Activated naive CD4-positive, alpha-beta T cell treated with anti-CD3 and anti-CD28 coated beads, Interleukin-2, amount 50 U/mL, for 16 hours (primary cell): ENCODE data around the gene ANKRD2.
"Not testable (repeated sequence)": the region's sequence is repeated elsewhere in the genome, so short reads cannot be mapped to it uniquely, and the experiment has no call there.

Experiments
- DNase-seq: peaks from one replicate; pipeline ENCODE4 v3.0.0-alpha.2; 2020

Gene ANKRD2

DNA sequence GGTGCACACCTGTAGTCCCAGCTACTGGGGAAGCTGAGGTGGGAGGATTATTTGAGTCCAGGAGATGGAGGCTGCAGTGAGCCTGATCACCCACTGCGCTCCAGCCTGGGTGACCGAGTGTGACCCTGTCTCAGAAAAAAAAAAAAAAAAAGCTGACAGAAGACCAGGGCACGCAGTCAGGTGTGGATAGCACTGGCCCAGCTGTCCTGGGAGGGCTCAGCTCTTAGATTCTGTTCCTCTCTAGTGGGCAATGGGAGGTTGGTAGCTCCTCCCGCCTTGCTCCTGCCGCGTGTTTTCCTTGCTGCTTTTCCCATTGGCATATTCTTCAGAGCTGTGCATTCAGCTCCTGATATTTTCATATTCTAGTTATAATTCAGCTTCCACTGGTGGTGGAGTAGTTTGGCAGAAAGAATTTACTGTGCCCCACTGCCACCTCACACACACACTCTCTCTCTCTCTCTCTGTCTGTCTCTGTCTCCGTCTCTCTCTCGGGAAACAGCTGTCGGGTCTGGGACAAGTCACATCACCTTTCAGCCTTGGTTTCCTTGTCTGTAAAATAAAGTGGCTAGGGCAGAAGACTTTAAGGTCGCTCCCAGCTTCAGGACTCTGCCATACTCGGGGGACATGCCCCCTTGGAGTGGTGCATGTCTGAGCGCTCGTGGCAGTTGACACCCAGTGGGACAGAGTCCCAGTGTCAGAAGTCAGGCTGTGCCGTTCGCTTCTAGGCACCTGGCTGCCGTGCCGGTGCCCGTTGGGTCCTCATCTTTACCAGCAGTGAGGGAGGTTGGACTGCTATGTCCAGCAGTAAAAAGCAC, 25.9 kb upstream of the ANKRD2 start:
- no peak for DNase-seq

DNA sequence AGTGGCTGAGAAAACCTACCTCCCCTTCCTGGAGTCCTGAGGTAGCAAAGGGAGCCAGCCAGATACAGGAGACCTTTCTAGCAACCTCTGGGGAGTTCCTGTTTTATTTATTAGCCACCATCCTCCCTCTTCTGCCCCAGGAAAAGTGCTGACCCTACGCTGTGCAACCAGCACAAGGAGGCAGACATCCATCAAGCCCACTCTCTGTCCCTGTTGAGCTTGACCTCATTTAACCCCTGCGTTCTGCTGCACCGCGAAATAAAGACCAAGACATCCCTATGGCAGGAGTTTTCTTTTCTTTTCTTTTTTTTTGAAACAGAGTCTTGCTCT, 25.3 kb upstream of the ANKRD2 start:
- no peak for DNase-seq

DNA sequence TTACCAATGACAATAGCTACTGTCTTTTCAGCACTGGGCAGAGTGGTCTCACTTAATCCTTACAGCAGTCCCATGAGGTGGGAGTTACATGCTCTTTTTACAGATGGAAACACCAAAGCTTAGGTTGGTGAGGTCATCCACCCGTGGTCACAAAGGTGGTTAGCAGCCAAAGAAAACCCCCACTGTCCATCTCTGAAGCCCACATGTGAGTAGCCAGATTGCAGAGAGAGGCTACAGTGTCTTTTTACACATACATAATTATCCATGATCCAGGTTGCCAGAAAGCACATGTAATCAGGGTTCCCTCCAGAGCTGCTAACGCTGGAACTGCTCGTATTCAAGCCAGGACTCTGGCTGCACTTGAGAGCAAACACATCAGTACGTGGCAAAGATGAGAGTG, 24.6 kb upstream of the ANKRD2 start:
- no peak for DNase-seq

DNA sequence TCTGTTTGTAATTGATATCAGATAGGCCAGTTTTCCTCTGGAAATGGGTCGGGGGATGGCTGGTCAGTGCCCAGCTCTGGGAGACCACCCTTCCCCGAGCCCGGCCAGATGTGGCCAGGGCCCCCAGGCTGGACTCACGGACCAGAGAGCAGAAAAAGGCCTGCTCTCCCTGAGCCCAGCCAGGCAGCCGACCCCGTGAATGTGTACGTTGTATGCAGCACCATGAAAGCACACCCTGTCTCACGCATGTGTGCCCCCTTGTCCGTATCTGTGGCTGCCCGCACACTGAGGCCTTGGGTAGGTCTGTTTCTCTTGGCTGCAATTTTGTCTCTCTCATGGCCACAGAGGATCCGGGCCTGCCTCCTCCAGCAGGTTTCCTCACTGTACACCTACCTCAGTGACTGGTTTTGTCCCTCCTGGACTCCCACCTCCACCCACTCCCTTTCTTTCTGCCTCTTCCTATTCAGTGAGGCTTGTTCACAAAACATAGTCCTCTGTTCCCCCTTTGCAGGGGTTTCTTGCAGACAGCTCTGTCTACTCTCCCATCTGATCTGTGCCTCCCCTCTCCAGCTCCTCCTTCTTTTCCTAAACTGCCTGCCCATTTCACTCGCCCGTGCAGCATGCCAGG, 23.6 kb upstream of the ANKRD2 start:
- no peak for DNase-seq

DNA sequence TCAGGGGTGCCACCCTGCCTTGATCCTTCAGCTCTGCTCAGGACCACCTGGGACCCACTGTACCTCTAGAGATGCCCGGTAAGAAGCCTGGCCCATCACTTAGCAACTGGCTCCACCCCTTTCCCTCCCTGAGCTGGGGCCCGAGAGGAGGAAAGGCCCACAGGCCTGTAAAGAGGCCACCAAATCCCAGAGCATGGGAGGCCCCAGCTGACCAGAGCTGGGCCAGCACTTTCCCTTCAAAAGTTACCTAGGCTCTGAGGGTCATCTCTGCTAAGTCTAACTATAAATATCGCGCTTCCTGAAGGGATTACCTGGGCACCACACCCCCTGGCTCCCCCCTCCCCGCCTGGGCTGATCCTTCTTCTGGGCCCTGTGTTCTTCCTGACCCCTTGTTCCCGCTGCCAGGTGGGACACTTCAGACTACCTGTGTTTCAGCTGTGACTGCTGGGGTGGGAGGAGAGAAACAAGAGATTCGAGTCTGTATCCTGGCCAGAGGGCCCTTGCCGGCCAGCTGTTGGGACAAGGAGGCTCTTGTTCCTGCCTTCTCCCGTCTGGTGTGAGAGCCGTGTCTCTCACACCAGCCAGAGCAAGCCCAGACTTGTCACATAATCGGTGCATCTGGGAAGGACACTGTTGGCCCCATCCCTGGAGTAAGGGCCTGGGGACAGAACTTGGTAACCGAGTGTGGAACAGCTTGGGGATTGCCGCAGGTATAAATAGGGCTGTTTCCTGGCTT, 22.8 kb upstream of the ANKRD2 start:
- DNase-seq: no peak

DNA sequence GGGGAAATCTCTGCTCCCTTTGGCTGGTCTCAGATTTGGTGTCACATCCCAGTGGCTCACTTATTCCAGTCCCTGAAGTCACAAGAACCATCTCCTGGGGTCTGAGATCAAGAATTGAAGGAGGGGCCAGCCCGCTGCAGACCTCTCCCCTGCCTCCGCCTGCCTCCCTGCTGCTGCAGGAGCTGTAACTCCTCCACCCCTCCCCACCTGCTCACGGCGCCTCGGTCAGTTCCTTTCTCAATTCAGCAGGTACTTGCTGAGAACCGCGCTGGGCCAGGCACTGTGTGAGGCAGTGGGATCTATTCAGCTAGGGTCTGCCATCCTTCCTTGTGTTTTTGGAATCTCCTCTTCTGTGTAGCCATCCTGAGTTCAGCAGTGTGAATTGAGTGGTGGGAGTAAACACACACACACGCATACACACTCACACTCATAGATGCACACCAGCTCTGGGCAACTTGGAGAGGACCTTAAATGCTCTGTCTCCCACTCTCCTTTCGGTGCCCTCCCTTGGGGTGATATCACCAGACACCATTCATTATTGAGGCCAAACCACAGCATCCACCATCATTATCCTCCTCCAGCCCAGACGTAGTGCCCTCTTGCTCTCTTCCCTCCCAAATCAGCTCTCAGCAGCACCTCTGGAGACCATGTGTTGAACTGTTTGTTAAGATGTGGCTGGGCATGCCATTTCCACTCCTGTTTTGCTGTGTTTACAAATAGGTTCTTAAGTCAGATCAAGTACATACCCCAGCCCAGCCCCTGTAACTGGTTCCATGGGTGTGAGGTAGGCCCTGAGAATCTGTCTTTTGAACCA, 22.0 kb upstream of the ANKRD2 start:
- no peak for DNase-seq

DNA sequence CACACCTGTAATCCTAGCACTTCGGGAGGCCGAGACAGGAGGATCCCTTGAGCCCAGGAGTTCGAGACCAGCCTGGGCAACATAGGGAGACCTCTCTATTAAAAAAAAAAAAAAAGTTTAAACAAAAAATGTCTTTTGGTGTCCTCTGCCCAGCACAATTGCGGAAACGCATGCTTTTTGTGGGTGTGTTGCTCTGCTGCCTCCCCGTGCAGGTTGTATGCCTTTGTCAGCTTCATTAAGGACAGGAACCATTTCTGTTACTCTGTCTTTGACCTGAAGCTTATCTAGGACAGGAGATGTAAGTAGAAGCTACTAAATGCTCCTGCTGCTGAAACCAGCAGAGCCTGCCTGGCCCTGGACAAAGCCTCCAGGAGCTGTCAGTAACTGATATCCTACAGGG, 21.3 kb upstream of the ANKRD2 start:
- no peak for DNase-seq

DNA sequence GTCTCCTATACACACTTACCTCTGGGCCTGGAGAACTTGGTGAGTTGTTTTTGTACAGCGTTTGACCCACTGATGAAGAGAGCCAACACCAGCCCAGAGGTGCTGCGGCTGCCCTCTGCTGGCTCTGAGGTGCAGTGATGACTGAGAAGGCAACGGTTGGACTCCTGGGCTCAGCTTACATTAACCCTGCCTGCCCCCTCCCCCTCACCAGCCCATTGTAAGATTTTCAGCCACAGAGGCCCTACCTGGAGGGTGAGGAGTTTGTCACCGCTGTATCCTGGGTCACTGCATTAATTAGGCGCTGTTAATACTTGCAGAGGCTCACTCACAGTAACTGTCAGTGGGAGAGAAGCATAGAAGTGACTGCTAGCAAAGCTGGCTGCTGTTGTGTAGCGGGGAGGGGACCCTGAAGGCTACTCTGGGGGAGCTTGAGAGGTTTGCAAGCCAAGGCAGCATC, 19.0 kb upstream of the ANKRD2 start:
- DNase-seq: peak; percentile 68

DNA sequence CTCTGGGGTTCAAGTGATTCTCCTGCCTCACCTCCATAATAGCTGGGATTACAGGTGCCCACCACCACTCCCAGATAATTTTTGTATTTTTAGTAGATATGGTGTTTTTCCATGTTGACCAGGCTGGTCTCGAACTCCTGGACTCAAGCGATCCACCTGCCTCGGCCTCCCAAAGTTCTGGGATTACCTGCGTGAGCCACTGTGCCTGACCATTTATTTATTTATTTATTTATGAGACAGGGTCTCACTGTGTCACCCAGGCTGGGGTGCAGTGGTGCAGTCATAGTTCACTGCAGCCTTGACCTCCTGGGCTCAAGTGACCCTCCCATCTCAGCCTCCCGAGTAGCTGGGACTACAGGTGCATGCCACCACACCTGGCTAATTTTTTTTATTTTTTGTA, 18.2 kb upstream of the ANKRD2 start:
- DNase-seq: not testable (repeated sequence)

DNA sequence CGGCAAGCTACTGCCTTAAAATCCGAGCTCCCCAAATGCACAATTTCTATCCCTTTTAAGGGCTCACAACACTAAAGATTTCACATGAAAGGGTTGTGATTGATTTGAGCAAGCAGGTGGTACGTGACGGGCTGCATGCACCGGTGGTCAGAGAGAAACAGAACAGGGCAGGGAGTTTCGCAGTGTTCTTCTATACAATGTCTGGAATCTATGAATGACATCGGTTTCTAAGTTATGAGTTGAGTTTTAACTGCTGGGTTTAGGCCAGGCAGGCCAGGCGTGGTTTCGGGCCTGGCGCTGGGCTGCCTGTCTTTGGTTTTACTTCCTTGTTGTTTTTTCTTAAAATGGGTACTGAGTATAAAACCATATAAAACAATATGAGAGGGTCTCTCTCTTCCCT, 17.0 kb upstream of the ANKRD2 start:
- not testable (repeated sequence) for DNase-seq

DNA sequence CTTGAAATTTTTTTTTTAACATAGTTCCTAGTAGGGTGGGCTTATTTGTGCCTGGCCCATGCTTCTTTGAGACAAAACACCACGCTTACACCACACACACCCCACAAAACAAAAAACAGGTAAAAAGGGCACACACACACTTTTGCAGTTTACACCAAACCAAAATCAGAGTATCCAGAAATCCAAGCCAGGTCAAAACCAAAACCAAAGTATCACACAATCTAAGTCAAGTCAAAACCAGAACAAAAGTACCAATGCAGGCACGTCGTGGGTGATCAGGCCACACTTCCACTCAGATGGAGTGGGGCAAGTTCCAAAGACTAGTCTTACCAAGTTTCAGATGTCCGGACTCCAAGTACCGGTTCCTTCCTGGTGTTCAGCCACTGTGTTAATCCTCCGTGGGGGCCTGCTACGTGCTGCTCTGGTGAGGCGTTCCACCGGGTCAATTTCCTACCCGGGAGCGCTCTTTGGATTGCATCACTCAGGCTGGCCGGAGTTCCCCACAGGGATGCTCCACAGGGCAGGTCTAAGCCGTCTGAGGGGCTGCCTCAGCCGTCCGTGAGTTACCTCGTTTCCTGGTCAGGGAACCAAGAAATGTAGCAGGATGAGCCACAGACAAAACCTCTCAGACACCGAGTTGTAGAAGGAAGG, 11.7 kb upstream of the ANKRD2 start:
- DNase-seq: not testable (repeated sequence)

DNA sequence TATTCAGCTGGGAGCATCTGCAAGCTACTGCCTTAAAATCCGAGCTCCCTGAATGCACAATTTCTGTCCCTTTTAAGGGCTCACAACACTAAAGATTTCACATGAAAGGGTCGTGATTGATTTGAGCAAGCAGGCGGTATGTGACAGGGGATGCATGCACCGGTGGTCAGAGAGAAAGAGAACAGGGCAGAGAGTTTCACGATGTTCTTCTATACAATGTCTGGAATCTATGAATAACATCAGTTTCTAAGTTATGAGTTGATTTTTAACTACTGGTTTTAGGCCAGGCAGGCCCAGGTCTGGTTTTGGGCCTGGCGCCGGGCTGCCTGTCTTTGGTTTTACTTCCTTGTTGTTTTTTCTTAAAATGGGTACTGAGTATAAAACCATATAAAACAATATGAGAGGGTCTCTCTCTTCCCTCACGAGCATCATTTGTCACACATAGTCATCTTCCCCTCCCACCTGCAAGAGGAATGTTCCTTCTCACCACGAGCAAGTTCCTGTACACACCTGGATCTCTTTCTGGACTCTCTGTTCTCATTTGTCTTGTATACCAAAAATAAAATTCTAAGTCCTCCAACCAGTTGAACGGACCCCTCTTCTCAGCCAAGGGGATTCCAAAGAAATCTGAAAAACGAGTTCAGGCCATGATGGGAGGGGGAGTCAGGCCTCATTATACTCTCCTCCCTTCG, 11.0 kb upstream of the ANKRD2 start:
- DNase-seq: not testable (repeated sequence)

DNA sequence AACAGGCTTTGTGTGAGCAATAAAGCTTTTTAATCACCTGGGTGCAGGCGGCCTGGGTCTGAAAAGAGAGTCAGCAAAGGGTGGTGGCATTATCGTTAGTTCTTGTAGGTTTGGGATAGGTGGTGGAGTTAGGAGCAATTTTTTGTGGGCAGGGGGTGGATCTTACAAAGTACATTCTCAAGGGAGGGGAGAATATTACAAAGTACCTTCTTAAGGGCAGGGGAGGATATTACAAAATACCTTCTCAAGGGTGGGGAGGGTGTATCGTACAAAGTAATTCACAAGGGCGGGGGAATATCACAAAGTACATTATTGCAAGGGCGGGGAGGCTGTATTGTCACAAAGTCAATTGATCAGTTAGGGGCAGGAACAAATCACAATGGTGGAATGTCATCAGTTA, 10.2 kb upstream of the ANKRD2 start:
- not testable (repeated sequence) for DNase-seq

DNA sequence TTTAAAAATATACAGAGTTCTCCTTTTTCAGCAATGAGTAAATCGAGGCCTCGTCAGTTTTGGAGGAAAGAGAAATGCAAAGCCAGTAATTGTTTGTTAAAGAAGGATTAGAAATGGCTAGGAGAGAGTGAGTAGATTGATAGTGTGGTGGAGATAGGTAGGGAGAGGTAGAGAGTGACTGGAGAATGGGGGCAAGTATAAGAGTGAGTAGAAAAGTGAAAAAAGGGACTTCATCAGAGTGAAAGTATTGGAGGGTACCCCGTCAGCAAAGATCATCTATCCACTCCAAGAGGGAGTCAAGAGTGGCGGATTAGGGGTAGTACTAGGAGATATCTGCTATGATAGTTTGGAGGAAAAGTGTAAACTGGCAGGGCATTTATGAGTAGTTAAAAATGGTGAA, 9.2 kb upstream of the ANKRD2 start:
- no peak for DNase-seq

DNA sequence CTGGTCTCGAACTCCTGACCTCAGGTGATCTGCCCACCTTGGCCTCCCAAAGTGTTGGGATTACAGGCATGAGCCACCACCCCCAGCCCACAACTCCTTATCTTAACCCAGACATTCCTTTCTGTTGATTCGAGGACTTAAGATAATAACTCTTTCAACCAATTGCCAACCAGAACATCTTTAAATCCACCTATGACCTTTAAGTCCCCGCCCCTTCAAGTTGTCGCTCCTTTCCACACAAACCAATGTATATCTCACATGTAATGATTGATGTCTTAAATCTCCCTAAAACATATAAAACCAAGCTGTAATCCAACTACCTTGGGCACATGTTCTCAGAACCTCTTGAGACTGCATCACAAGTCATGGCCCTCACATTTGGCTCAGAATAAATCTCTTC, 7.8 kb upstream of the ANKRD2 start:
- no peak for DNase-seq

DNA sequence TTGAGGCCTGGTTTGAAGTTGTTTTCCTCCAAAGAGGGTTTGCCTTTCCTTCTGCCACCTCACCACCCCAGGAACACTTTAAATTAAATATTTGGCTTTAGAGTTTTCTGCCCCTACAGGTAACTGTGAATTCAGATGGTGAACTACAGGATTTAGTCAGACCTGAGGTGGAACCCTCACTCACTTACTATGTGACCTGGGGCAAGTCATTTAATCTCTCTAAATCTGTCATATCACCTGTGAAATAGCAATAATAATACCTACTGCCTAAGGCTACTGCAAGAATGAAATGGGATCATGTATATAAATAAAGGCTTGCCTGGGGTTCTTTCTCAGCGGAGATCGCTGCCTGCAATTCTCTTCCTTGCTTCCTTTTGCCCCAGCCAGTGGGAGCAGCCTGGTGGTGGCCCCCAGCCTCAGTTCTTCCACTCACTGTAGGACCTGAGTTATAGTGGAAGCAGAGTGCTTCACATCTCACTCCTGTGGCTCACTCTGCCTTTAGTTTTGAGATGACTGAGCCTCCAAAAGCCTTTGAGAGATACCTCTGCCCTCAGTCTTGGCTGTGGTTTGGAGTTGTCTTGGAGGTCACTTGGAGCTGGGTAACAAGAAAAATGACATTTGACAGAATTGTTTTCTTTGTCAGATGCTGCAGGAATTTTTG, 6.1 kb upstream of the ANKRD2 start:
- DNase-seq: no peak

DNA sequence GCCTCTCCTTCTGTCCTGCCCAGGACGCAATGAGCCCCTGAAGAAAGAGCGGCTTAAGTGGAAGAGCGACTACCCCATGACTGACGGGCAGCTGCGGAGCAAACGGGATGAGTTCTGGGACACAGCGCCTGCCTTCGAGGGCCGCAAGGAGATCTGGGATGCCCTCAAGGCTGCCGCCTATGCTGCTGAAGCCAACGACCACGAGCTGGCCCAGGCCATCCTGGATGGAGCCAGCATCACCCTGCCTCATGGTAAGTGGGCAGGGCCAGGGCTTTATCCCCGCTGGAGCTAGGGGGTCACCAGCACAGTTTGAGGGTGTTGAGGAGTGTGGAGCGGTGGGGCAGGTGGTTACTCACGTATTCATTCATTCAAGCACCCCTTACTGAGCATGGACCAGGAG, 4.7 kb upstream of the ANKRD2 start:
- DNase-seq: no peak

DNA sequence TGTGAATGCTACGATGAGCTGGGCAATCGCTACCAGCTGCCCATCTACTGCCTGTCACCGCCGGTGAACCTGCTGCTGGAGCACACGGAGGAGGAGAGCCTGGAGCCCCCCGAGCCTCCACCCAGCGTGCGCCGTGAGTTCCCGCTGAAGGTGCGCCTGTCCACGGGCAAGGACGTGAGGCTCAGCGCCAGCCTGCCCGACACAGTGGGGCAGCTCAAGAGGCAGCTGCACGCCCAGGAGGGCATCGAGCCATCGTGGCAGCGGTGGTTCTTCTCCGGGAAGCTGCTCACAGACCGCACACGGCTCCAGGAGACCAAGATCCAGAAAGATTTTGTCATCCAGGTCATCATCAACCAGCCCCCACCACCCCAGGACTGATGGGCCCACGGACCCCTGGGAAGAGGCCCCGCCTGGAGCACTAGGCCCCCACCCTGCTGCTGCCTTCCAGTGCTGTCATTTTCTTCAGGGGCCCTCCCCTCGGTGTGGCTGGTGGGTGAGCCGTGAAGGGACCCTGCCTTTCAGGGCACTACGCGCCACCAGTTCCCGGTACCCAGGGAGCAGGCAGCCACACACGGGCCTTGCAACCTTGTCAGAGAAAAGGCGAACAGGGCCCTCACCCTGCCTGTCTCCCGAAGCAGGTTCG, 2.3 kb upstream of the ANKRD2 start:
- no peak for DNase-seq

DNA sequence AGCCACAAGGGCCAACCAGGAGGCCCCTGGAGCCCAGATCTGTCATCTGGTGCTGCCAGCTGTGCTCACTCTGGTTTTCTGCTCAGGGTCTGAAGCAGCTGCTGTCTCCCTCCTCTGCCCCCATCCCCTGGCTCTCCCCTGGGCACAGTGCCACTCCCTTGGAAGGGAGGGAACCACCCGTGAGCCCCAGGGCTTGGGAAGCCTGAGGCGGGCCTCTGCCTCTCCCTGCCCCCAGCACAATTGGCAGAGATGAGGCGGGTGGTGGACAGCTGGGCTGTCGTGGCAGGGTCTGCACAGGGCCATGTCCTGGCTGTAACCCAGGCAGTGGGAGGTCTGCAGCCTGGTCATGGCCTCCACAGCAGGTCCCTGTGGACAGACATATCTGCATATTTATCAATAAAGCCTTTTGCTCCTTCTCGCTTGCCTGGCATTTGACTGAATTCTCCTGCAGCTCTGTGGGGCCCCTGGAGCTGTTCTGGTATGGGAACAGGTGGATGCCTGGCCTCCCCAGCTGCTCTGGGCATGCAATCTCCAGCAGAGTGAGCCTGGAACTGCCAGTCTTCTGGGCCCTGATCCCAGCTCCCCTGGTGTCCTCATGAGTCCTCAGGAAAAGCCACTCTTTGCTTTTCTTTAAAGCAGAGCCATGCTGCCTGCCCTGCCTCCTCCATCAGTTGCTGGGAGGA, 1.6 kb upstream of the ANKRD2 start:
- DNase-seq: no peak

DNA sequence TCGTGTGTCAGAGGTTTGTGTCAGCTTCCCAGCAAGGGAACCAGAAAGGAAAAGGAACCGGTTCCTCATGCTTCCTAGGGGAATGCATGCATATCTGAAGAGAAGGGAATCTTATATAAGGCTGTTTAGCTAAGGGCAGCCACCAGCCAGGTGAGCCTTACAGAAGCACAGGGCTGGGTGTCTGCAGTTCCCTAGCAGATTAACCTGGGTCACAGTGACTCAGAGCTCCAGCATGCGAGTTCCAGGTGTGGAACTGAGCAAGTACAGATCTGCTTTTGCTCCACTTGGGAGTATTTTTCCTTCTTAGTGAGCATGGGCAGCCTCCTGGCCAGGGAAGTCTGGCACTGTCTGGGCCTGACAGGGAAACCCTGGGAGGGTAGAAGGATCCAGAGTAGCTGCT, 957 bp upstream of the ANKRD2 start:
- DNase-seq: no peak
